Suprapubic skin (tissue), 4 donors: ENCODE data around the gene TMEM131.

Source experiments
- EP300 ChIP-seq: sonication (generic); formaldehyde crosslinking; IDR thresholded peaks from one replicate; pipeline ENCODE4 v1.6.1; 2017; ENCODE audit warnings: antibody characterized with exemption
- POLR2A ChIP-seq, 2 donors: fragments of 450-650 bp; IDR thresholded peaks; one replicate each; pipeline ENCODE4 v1.6.1; 2017; ENCODE audit warnings: antibody characterized with exemption in 2 of 2, mild to moderate bottlenecking in 2 of 2, moderate library complexity in 2 of 2
- POLR2AphosphoS5 ChIP-seq, 3 donors: sonication (generic); formaldehyde crosslinking; IDR thresholded peaks; one replicate each; pipeline ENCODE4 v1.6.1; 2017; ENCODE audit warnings: antibody characterized with exemption in 3 of 3
- TF ChIP-seq, protein P1 (sequence below), 2 donors: fragments of 200-600 bp in 1 of 2; fragments of 450-650 bp in 1 of 2; sonication (generic) in 1 of 2; IDR thresholded peaks; one replicate each; pipeline ENCODE4 v1.5.1; 2016 to 2019; ENCODE audit warnings: antibody characterized with exemption in 2 of 2, mild to moderate bottlenecking in 1 of 2, moderate library complexity in 1 of 2

DNA sequence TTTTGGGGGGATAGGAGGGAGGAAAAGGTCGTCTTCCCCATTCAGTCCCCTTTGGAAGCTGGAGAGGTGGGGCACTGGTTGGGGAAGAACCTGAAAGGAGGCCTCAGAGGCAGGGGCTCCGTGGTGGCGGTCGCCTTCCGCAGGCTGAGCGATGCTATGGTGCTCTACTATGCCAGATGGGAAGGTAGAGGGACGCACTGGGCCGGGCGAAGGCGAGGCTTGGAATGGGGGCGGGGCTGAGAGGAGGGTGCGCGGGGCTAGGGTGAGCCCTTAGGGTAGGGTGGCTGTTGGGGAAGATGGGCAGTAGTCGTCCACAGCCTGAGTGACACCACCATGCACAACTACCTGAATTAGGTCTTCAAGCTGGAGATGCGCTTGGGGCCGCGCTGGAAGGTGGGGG is 271.2 kb downstream of the TMEM131 start:
- TF ChIP-seq, protein P1, sequence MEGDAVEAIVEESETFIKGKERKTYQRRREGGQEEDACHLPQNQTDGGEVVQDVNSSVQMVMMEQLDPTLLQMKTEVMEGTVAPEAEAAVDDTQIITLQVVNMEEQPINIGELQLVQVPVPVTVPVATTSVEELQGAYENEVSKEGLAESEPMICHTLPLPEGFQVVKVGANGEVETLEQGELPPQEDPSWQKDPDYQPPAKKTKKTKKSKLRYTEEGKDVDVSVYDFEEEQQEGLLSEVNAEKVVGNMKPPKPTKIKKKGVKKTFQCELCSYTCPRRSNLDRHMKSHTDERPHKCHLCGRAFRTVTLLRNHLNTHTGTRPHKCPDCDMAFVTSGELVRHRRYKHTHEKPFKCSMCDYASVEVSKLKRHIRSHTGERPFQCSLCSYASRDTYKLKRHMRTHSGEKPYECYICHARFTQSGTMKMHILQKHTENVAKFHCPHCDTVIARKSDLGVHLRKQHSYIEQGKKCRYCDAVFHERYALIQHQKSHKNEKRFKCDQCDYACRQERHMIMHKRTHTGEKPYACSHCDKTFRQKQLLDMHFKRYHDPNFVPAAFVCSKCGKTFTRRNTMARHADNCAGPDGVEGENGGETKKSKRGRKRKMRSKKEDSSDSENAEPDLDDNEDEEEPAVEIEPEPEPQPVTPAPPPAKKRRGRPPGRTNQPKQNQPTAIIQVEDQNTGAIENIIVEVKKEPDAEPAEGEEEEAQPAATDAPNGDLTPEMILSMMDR (IDR thresholded peaks at IDR 0.05) = no peak
- no peak for TF ChIP-seq EP300
- TF ChIP-seq POLR2A (IDR thresholded peaks at IDR 0.05) = no peak
- no peak for TF ChIP-seq POLR2AphosphoS5 (IDR thresholded peaks at IDR 0.05)
